ENCODE results near the gene TMEM174.
"Not testable (repeated sequence)": the region's sequence is repeated elsewhere in the genome, so short reads cannot be mapped to it uniquely, and the experiment has no call there.

TMEM174 gene

DNA sequence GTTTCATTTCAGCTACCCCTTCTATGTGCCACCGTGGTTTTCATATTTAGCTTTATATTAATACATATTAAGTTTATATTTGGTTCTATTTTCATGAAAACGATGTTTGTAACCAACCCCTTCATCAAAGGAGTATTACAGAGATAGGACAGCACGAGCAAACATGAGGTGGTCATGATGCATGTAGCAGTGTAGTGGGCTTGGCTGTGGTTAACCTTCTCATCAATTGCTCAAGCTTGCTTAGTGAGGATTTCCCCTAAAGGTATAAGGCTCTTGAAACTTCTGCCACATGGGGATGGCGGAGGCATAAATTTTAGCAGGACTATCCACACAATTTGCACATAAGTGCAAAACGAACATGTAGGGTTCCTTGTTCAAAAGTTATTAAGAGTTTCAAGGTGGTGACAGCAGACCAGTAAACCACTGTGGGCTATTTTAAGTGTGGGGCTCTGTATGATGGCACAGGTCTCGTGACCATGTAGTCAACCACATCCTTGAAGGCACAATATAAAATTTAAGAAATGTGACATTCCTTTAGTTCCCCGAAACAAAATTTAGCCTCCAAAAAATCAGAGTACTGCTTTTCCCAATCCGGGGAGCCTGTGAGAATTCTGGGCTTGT, 24.8 kb downstream of the TMEM174 start:
- DNase-seq = no peak

- DNase-seq = no peak
Measured at GRCh38 chr5:73198833-73199592, 26.0 kb downstream of the TMEM174 start.

DNA sequence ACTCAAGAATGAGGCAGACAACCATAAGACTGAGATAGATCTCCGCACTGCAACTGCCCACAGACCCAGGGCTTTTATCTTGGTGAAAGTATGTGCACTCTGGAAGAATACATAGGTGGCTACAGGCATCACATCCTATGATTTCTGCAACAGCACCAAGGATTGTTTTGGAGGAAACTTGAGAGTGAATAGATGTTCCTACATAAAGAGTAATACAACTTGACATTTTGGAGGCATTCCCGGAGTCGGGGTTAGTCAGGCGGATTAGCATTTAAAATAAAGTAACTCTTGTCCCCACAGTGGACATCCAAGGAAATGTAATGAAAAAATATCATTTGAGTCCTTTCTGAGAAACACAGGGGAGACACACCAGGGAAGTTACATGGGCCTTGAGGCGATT, 26.7 kb downstream of the TMEM174 start:
- DNase-seq = no peak

- DNase-seq = no peak
Measured at GRCh38 chr5:73201547-73202513, 28.8 kb downstream of the TMEM174 start.

DNA sequence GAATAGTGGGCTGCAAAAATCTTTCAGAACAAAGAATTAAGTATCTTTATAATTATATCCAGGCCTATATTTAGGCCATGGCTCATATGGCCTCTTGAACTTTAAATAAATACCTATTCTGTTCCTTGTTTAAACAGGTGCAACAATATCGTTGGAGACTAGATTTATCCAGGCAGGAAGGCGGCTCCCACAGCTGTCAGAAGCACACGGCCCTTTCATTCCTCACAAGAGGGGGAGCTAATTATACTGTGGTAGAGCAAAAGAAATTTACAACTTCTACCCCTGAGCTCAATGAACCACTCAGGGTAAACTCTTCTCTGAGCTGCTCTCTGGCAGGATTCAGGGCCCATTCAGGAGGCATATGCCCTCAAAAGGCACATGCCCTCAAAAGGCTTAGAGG, 31.3 kb downstream of the TMEM174 start:
- no peak for DNase-seq

DNA sequence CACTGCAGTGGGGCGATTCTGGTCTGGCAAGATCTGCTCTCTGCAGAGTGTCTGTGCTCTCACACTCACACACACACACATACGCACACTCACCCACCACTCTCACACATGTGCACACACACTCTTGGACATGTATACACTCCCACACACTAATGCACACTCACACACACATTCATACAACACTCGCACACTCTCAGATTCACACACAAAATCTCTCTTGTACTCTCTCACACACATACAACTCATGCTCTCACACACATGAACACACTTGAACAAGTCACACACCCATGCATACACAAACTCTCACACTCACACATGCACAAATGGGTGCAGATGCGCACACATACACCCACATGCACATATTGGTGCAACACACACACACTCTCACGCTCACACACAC, 31.7 kb downstream of the TMEM174 start:
- DNase-seq = no peak

DNA sequence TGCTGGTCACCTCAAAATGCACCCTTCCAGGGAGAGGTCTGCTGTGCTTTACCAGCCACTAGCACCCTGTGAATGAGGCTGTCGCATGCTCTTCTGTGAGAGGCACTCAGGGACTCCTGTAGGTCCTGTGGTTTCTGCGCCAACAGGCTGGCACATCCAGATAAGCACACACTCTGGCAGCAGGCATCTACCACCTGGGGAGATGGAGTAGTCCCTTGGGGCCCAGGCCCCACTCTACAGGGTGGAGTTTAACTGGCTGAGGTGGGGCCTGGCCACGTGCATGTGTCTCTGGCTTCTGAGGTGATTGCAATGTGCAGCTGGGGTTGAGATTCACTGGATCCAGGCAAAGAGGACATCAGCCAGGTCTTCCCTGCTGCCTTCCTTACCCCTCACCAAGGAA, 32.3 kb downstream of the TMEM174 start:
- no peak for DNase-seq

- not testable (repeated sequence) for DNase-seq
Measured at GRCh38 chr5:73207239-73207638, 34.2 kb downstream of the TMEM174 start.

DNA sequence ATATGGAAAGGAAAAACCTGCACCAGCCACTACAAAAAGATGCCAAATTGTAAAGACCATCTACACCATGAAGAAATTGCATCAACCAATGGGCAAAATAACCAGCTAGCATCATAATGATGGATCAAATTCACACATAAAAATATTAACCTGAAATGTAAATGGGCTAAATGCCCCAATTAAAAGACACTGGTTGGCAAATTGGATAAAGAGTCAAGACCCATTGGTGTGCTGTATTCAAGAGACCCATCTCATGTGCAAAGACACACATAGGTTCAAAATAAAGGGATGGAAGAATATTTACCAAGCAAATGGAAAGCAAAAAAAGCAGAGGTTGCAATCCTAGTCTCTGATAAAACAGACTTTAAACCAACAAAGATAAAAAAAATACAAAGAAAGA, 36.1 kb downstream of the TMEM174 start:
- not testable (repeated sequence) for DNase-seq

DNA sequence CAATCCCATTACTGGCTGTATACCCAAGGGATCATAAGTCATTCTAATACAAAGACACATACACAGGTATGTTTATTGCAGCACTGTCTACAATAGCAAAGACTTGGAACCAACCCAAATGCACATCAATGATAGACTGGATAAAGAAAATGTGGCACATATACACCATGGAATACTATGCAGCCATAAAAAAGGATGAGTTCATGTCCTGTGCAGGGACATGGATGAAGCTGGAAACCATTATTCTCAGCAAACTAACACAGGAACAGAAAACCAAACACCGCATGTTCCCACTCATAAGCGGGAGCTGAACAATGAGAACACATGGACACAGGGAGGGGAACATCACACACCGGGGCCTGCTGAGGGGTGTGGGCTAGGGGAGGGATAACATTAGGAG, 39.7 kb downstream of the TMEM174 start:
- DNase-seq = not testable (repeated sequence)

DNA sequence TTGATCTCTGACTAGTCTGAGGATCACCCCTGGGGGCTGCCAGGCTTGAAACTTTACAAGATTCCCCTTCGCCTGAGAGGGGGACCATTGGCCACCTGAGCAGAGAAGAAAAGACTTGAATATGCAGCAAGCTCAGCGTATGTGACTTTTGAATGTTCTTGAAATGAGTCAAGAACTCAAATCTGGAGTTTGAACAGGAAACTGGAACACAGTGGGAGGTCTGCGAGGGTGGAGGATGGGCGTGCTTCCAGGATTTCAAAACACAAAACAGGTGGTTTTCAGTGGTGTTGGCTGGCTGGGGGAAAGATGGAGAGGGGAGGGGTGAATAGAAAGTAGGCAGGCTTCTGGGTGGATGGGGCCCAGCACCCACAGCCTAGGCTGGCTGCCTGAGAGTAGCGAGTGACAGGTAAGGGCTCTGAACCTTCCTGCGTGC, 40.6 kb downstream of the TMEM174 start:
- no peak for DNase-seq

GRCh38 chr5:73214306-73214705, 41.3 kb downstream of the TMEM174 start:
- DNase-seq = no peak

DNA sequence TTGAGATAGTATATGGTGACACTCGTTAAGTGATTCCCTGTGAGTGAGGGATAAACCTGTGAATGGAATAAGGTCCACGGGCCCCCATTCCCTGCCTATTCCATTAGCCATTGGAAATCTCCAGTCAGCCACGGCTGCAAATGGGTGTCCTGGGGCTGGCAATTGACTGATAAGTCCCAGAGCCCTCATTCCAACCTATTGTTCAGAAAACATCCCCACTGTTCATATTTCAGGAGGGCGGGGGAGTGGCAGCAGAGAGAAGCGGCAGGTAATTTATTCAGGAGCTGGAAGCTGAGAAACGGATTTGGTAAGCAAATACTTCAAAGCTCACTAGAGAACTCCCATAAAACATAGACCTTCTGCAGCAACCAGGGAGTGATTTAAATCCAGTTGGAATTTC, 42.0 kb downstream of the TMEM174 start:
- DNase-seq = no peak

DNA sequence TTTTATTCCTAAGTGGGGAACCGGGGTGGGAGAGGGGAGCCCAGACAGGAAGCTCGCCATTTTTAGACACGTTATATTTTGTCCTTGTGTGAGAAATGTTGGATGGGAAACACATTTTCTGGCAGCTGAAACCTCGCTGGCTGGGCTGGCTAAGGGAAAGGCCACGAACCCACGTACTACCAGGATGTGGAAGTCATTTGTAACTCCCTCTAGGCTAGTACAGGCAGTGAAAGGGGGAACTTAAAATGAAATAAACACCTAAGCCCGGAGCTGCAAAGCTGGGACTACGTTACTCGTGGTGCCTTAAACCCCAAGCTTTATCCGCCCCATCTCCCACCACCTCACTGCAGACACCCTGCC, 42.5 kb downstream of the TMEM174 start:
- no peak for DNase-seq

- DNase-seq = peak; percentile 71
Measured at GRCh38 chr5:73215891-73216610, 43.1 kb downstream of the TMEM174 start.

DNA sequence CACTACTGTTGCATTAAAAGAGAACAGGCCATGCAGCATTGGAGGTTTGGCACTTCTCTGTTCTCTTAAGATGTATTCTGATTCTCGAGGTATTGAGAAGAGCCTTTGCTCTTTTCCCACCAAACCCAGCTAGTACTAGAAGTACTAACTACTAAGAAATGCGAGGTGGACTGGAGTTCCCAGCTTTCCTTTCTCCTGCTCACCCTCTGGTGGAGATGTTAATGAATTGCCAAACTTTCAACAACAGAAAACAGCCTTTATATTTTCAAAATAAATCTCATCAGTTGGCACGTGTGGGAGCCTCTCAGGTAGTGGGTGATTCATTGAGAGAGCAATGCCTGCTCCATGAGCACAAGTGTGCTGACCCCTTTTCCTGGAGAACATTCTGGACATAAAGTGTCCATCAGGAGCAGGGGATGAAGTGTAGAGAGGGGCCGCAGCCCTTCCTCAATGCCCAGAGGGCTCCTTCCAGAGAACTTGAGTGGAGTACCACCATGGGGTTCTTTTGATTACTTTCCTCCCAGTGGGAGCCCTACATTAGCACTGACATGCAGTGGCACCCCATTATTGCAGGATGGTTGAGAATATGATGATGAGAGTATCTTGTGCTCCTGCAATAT, 45.7 kb downstream of the TMEM174 start:
- no peak for DNase-seq

DNA sequence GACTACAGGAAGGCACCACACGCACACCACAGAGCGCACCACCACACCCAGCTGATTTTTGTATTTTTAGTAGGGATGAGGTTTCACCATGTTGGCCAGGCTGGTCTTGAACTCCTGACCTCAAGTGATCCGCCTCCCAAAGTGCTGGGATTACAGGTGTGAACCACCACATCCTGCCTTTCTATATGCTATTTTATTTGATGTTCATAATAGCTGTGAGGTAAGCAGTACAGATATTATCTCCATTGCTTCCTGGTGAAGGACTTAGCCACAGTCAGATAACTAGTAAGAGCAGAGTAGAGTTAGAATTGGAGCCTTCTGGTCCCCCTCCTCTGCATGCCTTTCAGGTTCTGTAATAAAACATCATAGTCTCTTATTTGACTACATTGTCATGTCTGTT, 46.3 kb downstream of the TMEM174 start:
- DNase-seq = not testable (repeated sequence)

DNA sequence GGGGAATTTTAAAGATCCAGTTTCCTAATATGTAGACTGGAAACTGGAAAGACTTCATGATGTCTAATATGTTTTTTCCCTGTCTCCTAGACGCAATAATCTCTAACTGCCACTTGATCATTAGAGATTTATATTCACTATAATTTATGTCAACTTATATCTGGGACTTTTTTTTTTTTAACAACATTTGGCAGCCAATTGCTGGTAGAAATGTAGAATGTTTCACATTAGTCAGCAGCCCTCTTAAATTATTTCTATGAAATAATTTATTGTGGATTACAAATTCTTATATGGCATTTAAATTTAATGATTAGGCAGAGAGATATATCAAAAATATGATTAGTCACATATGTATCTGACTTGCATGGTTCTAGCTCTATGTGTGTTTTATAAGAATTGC, 48.2 kb downstream of the TMEM174 start:
- DNase-seq = no peak

GRCh38 chr5:73221726-73222125, 48.7 kb downstream of the TMEM174 start:
- no peak for DNase-seq

DNA sequence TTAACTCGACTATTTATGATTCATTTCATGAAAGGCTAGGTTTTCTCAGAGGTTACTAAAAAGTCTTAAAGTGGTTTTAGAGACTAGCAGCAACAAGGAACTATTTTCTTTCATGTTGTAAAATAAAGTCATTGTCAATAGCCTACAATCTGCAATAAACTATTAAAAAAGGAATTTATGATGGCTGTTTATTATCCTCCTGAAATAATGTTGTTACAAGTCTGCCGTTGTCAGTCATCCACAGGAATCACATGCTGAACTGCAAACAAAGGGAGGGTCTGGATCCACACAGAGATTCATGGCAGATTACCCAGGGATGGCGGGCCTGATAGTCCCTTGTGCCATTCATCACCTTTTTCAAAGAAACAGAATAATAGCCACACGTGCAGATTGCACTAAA, 49.2 kb downstream of the TMEM174 start:
- DNase-seq = no peak

All from NCI-H1694 treated with DMSO at 0.1 percent for 48 hours (cell line).